ENCODE results near the gene SH3BP1. TPM values are rescaled to one million over a fixed set of nuclear protein-coding genes. Genes with fewer than 3 reads are reported as not detected.
A peak's percentile ranks its signal among the peaks of the same experiment; 100 is the strongest.

SH3BP1 gene
- total and polyA plus RNA-seq, 2 of the 8 experiments (the other 6 are each of a cell fraction or from before 2014, with no cell fraction given) = 23.9 to 40.3 TPM

DNA sequence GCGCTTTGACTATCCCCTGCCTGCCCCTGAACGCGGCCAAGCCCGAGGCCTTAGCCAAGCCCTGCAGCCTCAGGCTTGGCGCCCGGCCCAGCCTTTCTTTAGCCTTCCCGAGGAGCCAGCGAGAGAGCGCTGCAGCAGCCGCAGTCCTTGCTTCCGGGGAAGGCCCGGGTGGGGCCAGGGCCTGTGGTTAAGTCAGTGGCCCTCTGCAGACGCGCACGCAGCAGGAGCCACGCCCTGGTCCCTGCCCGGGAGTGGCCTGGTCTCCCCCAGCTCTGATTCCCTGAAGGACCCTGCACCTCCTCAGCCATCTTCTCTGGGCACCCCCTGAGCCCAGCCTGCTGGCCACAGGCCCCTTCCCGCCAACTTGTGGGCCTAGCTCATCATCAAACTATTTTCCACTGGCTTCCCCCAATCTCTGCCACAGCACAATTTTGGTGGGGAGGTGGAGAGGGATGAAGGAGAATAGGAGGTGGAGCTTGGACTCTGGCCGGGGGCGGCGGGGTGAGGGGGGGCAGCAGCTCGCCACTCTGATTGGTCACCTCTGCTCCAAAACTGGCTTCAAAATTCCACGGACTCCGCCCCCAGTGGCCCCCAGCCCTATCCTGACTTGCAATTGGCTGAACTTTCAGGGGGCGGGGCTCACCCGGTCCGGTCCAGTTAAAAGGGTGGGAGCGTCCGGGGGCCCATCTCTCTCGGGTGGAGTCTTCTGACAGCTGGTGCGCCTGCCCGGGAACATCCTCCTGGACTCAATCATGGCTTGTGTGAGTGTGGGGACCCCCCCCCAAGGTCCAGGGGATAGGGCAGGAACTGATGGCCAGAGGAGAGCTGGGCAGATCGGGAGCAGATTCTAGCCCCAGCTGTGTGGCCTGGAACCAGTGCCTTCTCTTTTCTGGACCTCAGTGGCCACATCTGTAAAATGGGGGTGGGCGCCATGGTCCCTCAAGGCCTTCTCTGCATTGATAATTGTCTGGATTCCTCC, 35.8 kb downstream of the SH3BP1 start, which contains the start of gene LGALS1:
Gene LGALS1 (plus strand): TSS at position 686 of the 979 bp plus-strand sequence. CDS start 67 bp downstream, at position 753.
- no peak within 1 kb of the TSS for H3K9ac ChIP-seq (replicated peaks in 1 of 4; ENCODE audit: extremely low read depth in 1 of 4, low read depth in 3 of 4, low read length in 3 of 4)

More for the DNA sequence above, 35.8 kb downstream of the SH3BP1 start, which contains the start of gene LGALS1:
- WGBS, 2 experiments (ENCODE audit: extremely low coverage in 1 of 2, insufficient coverage in 1 of 2, insufficient read length in 1 of 2, insufficient replicate concordance in 2 of 2, low coverage in 1 of 2, low lambda C conversion rate in 2 of 2, missing lambda C conversion rate in 1 of 2) = 79% methylated on average over 30 of the region's 34 CpGs; no CpG with 5 or more reads in 1 of the 2 experiments
- Histone ChIP-seq H2AK5ac (ENCODE audit: low read depth, low read length) (no peak within 1 kb of the TSS), H4K20me1 (replicated peaks in 1 of 2; ENCODE audit: control insufficient read depth in 1 of 2, insufficient read depth in 2 of 2, low read length in 2 of 2) (peaks cover 0 to 2% of the 10 kb centered on the region in 2 experiments), H2BK20ac (ENCODE audit: low read length) (peak within 1 kb of the TSS; percentile 72; the same call in 1 of the 2 replicates), H3K79me1 (ENCODE audit: low read depth, low read length) (no peaks in the 10 kb centered on the region), H3K4me3 (ENCODE audit: extremely low read depth in 1 of 4, insufficient read depth in 2 of 4, low read depth in 3 of 4, low read length in 4 of 4) (peak within 1 kb of the TSS in 2 of 4 experiments; percentile 28 to 63; a peak in 3 of 8 replicates), H4K91ac (replicated peaks; ENCODE audit: insufficient read length, low read length) (peak within 1 kb of the TSS; percentile 55), H3K4me2 (ENCODE audit: insufficient read depth in 1 of 2, low read depth in 2 of 2, low read length in 2 of 2) (peak within 1 kb of the TSS; percentile 63 to 78), H2AFZ (ENCODE audit: low read length) (no peak within 1 kb of the TSS), H3K4me1 (replicated peaks in 1 of 4; ENCODE audit: control insufficient read depth in 3 of 4, insufficient read depth in 4 of 4, low read length in 3 of 4) (peaks cover 0 to 19% (median 13%) of the 10 kb centered on the region in 4 experiments; a peak in 6 of 7 replicates), H3K27me3 (replicated peaks in 1 of 4; ENCODE audit: control insufficient read depth in 3 of 4, extremely low read depth in 1 of 4, insufficient read depth in 3 of 4, low read length in 3 of 4) (peaks cover 0 to 2% (median 0%) of the 10 kb centered on the region in 4 experiments; a peak in 1 of 7 replicates), H3K27ac (ENCODE audit: low read depth, low read length) (no peak within 1 kb of the TSS), H3K4ac (replicated peaks; ENCODE audit: insufficient read length, low read depth, low read length) (peak within 1 kb of the TSS; percentile 7), H3K56ac (replicated peaks; ENCODE audit: insufficient read length, low read depth, low read length) (no peak within 1 kb of the TSS), H3K23ac (ENCODE audit: insufficient read length) (no peak within 1 kb of the TSS), H2BK12ac (ENCODE audit: low read depth, low read length) (0 out of 2 replicates have a peak within 1 kb of the TSS, but pooled peaks have one; percentile 55), H2BK120ac (replicated peaks; ENCODE audit: low read depth, low read length) (peak within 1 kb of the TSS; percentile 85), H2BK15ac (ENCODE audit: low read length) (peak within 1 kb of the TSS; percentile 61; the same call in 1 of the 2 replicates), H4K8ac (ENCODE audit: extremely low read depth, insufficient read depth, low read length) (peak within 1 kb of the TSS; percentile 45), H3K14ac (ENCODE audit: insufficient read length) (no peak within 1 kb of the TSS), H3K79me2 (ENCODE audit: control insufficient read depth in 1 of 2, insufficient read depth in 2 of 2, low read length in 2 of 2) (no peaks in the 10 kb centered on the region), H3K9me3 (ENCODE audit: insufficient read depth in 2 of 2, low read depth in 1 of 2, low read length in 1 of 2) (no peaks in the 10 kb centered on the region), H3K23me2 (ENCODE audit: low read depth, low read length) (peaks cover 2% of the 10 kb centered on the region; the same call in 1 of the 2 replicates), H3K18ac (ENCODE audit: extremely low read depth, low read length) (peak within 1 kb of the TSS; percentile 56; the same call in 1 of the 2 replicates), H4K5ac (ENCODE audit: insufficient read length, low read depth, low read length) (peak within 1 kb of the TSS; percentile 7), H3K36me3 (ENCODE audit: control insufficient read depth in 2 of 4, insufficient read depth in 4 of 4, low read length in 3 of 4) (no peaks in the 10 kb centered on the region), H2BK5ac (ENCODE audit: low read depth, low read length) (peak within 1 kb of the TSS; percentile 2; the same call in 1 of the 2 replicates)
- peak in 1 of 2 experiments; percentile 73 for DNase-seq (ENCODE audit: low read depth in 1 of 2, low spot score in 2 of 2)
- CTCF ChIA-PET (ENCODE audit: partially characterized antibody) = interaction anchor here (0.7 to 16.3 kb wide), 11 partner anchors 11 to 712 kb away, joined by 3 to 261 read pairs (median 3); partner anchors contain the start of genes PDXP, SH3BP1 and TRIOBP
- peak; percentile 75; the same call in 1 of the 2 replicates for TF ChIP-seq KDM1A (IDR thresholded peaks at IDR 0.05; ENCODE audit: borderline replicate concordance, low read length)
- no peak for TF ChIP-seq ZNF274 (IDR thresholded peaks at IDR 0.05; ENCODE audit: borderline replicate concordance, extremely low read depth, low read length)
- TF ChIP-seq TEAD4 (IDR thresholded peaks at IDR 0.05; ENCODE audit: low read depth, low read length) = peak; percentile 21; the same call in 1 of the 2 replicates
- TF ChIP-seq, protein P1, sequence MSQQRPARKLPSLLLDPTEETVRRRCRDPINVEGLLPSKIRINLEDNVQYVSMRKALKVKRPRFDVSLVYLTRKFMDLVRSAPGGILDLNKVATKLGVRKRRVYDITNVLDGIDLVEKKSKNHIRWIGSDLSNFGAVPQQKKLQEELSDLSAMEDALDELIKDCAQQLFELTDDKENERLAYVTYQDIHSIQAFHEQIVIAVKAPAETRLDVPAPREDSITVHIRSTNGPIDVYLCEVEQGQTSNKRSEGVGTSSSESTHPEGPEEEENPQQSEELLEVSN (IDR thresholded peaks at IDR 0.05) = peak; percentile 56; the same call in 1 of the 2 replicates
- TF ChIP-seq, protein P2, sequence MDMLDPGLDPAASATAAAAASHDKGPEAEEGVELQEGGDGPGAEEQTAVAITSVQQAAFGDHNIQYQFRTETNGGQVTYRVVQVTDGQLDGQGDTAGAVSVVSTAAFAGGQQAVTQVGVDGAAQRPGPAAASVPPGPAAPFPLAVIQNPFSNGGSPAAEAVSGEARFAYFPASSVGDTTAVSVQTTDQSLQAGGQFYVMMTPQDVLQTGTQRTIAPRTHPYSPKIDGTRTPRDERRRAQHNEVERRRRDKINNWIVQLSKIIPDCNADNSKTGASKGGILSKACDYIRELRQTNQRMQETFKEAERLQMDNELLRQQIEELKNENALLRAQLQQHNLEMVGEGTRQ (IDR thresholded peaks at IDR 0.05; ENCODE audit: low read length) = no peak
- TF ChIP-seq TBP (IDR thresholded peaks at IDR 0.05; ENCODE audit: low read depth, low read length) = peak; percentile 51; the same call in 1 of the 2 replicates
- POLR2A ChIA-PET (ENCODE audit: partially characterized antibody) = interaction anchor here (1.0 to 2.2 kb wide), 10 partner anchors 8 to 129 kb away, joined by 3 to 13 read pairs (median 4); partner anchors contain the start of genes GGA1, NOL12 and PDXP
- FAIRE-seq = no peak

Data from H1 (cell line).